GM20431 (cell line): Measurements from ENCODE around the gene MIF.

Source experiments
- in situ Hi-C: fragments of 300-500 bp; cut with MseI, MboI; formaldehyde crosslinking; loops from one replicate; pipeline ENCODE4 v1.15.0; 2020; ENCODE audit warnings: low sequenced_read_pairs; ENCODE audit not compliant: unreplicated experiment

Gene MIF

DNA sequence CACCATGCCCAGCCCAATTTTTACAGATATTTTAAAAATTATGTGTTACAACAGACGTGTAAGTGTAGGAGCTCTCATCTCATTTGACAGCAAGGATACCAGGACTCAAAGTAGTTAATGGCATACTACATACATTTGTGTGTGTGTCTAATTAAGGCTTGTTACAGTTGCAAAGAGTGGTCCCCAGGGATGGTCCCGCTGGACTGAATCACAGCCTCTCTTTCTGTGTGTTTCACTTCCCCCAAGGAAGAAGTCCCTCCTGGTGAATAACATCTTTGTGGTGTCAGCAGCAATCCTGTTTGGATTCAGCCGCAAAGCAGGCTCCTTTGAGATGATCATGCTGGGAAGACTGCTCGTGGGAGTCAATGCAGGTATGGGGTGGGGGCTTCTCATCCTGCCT is 19.3 kb upstream of the MIF start:
- in situ Hi-C loops: no loop called here

DNA sequence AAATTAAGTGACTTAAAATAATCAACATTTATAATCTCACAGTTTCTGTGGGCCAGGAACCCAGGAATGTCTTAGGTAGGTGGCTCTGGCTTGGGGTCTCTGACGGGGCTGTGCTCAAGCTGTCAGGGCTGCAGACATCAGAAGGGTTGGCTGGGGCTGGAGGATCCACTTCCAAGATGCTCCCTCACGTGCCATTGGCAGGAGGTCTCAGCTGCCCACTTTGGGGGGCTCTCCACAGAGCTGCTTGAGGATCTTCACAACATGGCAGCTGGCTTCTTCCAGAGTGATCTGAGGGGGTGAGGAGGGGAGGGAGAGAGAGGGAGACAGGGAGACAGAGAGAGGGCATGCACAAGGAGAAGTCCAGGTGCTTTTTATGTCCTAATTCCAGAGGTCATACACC is 18.4 kb upstream of the MIF start:
- in situ Hi-C loops: no loop called here

DNA sequence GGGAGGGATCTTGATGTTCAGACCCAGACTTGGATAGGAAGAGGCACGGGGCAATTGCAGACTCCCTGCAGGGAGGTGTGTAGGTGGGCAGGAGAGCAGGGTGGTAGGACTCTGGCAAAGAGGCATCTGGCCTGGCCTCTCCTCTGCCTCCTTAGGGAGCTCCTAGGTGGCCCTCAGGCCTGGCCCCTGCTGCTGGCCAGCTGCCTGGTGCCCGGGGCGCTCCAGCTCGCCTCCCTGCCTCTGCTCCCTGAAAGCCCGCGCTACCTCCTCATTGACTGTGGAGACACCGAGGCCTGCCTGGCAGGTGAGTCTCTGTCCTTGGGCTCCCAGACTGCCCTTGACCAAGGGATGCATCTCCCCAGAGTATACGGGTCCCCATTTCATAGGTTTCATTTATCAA is 16.6 kb upstream of the MIF start:
- in situ Hi-C loops: no loop called here

DNA sequence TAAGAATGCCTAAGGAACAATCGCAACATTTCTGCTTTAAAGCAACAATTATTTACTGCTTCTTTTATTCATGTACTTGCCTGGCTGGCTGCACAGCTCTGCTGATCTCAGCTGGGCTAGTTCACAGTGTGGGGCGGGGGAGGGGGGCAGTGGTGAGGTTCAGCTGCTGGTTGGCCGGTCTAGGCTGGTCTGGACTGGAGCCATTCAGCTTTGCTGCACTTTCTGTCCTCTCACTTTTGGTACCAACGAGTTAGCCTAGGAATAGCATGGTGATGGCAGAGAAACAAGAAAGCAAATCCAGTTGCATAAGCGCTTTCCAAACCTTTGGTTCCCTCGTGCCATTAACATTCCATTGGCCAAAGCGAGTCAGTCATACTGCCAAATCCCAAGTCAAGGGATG is 16.0 kb upstream of the MIF start:
- in situ Hi-C loops: no loop called here

DNA sequence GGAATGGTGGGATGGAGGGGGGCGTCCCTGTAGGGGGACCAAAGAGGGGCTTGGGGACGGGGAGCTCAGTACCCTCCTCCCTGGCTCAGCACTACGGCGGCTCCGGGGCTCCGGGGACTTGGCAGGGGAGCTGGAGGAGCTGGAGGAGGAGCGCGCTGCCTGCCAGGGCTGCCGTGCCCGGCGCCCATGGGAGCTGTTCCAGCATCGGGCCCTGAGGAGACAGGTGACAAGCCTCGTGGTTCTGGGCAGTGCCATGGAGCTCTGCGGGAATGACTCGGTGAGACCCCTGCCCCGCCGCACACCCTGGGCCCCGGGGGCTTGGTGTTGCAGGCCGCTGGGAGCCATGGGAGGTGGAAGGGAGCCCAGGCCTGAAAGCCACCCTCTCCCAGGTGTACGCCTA is 11.8 kb upstream of the MIF start:
- in situ Hi-C loops: no loop called here

DNA sequence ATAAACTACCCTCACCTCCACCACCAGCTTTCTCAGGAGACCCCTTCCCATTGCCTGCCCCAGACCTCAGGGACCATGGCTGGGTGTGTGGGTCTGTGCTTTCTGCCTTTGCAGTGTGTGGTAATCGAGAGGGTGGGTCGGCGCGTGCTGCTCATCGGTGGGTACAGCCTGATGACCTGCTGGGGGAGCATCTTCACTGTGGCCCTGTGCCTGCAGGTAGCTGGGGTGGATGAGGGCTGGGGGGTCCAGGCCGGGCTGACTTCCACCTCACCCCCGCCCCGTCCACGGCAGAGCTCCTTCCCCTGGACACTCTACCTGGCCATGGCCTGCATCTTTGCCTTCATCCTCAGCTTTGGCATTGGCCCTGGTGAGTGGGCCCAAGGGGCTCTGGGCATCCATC is 10.5 kb upstream of the MIF start:
- in situ Hi-C loops: no loop called here

DNA sequence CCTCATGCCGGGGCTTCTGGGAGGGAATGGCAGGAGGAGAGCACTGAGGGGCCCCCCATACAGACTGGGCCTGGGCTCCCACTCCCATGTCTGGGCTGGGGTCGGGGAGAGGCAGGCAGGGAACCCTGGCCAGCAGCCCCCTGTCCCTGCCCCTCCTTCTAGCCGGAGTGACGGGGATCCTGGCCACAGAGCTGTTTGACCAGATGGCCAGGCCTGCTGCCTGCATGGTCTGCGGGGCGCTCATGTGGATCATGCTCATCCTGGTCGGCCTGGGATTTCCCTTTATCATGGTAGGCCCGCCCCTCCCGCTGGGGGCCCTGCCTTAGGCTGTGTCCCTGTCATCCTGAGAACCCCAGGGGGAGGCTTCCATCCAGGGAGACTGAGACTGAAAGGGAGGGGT is 10.0 kb upstream of the MIF start:
- in situ Hi-C loops: no loop called here

DNA sequence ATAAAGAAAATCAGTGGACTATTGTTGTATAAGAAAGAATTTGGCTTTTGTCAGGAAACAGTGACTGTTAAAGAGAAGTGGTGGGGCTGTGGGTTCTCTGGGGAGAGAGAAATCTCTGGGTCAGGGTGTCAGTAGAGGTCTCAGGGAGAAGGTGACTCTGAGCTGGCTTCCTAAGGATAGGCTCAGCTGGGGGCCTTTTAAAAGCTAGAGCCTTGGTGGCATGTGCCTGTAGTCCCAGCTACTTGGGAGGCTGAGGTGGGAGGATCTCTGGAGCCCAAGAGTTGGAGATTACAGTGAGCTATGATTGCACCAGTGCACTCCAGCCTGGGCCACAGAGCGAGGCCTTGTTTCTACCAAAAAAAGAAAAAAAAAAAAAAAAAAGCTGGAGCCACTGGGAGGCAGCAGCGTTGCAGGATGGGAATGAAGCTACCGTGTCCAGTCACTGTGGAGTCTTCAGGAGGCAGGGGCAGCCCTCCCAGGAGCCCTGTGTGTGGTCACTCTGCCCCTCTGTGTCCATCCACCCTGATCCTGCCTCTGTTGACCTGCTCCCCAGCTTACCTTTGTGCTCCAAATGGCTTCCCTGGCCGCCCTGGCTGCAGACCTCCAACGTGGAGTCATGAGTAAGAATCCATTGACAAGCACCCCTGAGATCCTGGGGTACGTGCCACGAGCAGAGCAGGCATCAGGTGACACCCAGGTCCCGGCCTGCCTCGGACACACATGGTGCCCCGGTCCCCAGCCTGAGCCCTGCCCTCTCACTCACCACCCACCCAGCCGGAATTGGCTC is 5.4 kb upstream of the MIF start:
- in situ Hi-C loops: no loop called here

DNA sequence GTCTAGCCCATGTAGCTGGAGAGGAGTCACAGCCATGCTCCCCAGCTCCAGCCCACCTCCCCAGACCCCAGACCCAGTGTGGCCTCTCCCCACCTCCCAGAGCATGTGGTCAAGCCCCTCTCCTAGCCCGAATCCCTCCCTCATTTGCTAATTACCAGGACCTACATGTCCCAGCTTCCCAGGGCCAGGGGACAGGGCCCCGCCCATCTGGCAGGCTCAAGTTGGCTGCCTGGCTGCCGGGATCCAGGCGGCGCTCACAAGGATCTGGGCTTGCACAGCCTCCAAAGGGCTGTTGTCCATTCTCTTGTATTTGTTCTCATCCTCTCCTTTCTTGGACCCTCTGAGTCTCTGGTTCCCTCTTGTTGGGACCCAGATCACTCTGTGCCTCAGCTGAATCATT is 4.6 kb upstream of the MIF start:
- in situ Hi-C loops: no loop called here

DNA sequence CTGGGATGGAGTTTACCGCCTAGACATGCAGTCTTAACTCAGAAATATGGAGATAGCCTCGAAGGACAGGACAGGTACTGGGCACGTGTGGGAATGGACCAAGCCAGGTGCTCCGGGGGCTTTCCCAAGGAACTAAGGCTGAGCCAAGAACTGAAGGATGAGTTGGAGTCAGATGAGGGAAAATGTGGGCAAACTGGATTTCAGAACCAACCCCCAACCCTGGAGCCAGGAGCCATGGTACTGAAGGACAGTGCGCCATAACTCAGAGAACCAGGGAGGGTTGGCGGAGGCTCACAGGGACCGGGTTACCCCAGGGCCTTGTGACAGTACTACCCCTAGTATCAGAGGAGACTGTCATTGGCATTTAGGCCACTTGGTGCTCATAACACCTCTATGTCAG is 2.5 kb upstream of the MIF start:
- in situ Hi-C loops: no loop called here

DNA sequence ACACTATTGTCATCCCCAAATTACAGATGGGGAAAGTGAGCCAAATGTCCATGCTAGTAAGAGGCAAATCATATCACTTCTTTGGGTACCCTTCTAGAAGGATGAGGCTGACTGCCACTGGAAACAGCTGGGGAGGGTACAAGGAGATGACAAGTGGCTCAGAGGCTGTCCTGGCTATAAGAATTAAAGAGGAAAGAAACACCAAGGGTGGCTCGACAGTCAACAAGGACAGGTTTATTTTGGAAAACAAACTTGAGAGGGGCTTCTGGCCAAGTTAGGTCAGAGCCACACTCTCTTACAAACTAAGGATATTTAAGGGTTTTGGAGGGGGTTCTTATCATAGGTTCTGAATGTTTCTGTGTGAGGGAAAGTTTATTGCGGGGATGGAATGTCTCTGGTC is 2.1 kb upstream of the MIF start:
- in situ Hi-C loops: no loop called here

DNA sequence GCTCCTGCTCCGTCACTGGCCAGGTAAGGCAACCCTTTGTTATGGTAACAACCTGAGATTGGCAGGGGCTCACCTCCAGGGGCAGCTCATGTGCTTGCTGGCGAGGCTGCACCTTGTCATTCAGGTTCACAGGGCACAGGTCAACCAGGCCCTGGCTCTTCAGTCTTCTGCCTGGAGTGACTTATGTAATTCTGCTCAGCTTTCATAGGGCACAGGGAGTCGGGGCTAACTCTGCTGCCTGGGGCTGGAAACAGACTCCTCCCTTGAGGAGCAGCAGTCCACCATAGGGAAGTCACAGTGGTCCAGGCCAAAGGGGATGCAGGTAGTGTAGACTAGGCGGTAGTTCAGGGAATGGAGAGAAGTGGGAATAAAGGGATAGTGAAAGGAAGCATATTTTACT is 1.5 kb upstream of the MIF start:
- in situ Hi-C loops: no loop called here

DNA sequence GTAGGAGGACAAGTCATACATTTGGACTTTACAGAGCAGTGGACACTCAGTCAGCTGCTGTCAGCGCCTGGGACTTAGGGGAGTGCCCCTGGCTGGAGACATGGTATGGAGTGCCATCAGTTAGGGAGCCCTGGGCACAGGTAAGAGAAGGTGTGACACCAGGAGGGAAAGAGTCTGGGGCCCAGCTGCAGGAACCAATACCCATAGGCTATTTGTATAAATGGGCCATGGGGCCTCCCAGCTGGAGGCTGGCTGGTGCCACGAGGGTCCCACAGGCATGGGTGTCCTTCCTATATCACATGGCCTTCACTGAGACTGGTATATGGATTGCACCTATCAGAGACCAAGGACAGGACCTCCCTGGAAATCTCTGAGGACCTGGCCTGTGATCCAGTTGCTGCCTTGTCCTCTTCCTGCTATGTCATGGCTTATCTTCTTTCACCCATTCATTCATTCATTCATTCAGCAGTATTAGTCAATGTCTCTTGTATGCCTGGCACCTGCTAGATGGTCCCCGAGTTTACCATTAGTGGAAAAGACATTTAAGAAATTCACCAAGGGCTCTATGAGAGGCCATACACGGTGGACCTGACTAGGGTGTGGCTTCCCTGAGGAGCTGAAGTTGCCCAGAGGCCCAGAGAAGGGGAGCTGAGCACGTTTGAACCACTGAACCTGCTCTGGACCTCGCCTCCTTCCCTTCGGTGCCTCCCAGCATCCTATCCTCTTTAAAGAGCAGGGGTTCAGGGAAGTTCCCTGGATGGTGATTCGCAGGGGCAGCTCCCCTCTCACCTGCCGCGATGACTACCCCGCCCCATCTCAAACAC is 850 bp upstream of the MIF start:
- in situ Hi-C loops: no loop called here

DNA sequence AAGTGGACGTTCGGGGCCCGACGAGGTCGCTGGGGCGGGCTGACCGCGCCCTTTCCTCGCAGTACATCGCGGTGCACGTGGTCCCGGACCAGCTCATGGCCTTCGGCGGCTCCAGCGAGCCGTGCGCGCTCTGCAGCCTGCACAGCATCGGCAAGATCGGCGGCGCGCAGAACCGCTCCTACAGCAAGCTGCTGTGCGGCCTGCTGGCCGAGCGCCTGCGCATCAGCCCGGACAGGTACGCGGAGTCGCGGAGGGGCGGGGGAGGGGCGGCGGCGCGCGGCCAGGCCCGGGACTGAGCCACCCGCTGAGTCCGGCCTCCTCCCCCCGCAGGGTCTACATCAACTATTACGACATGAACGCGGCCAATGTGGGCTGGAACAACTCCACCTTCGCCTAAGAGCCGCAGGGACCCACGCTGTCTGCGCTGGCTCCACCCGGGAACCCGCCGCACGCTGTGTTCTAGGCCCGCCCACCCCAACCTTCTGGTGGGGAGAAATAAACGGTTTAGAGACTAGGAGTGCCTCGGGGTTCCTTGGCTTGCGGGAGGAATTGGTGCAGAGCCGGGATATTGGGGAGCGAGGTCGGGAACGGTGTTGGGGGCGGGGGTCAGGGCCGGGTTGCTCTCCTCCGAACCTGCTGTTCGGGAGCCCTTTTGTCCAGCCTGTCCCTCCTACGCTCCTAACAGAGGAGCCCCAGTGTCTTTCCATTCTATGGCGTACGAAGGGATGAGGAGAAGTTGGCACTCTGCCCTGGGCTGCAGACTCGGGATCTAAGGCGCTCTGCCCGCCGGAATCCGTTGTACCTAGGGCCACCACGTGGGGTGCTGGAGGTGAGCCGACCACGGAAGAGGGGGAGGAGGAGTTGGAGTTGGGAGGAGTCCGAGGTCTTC is 771 bp downstream of the MIF start:
- in situ Hi-C loops: no loop called here

DNA sequence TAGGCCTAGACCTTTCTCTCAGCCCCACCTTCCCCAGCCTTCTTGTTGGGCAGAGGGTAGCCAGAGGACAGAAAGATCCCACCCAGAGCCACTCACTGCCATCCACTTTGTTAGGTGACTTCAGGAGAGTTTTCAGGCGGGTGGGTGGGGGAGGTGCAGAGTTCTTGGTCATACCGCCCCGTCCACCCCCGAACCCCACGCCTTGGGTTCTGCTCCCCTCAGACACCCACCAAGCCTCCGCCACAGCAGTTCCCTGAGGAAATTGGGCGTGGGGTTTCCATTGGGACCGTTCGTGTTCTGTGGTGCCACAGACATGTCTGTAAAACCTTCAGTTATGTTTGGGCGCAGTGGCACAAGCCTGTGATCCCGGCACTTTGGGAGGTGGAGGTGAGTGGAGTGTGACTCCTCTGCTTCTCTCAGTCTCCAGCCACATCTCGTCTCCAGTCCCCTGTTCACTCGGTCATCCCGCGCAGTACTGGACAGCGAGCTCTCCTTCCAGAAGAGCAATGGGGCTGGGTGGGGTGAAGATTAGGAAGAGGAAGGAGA is 1.5 kb downstream of the MIF start:
- in situ Hi-C loops: no loop called here

DNA sequence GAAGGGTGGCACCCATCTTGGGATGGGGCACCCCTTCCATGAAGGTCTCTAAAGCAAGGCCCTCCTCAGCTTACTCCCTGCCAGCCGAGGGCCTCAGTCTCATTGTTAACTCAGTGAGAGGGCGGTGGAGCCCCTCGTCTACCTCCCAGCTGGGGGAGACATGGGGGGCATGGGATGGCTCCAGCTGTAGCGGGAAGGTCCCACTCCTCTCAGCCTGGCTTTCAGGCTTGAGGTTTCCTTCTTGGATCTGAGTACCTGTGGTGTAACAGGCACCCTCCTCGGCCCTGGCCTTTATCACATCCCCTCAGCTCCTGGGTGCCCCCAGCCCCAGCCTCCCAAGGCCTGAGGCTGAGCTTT is 2.0 kb downstream of the MIF start:
- in situ Hi-C loops: no loop called here

DNA sequence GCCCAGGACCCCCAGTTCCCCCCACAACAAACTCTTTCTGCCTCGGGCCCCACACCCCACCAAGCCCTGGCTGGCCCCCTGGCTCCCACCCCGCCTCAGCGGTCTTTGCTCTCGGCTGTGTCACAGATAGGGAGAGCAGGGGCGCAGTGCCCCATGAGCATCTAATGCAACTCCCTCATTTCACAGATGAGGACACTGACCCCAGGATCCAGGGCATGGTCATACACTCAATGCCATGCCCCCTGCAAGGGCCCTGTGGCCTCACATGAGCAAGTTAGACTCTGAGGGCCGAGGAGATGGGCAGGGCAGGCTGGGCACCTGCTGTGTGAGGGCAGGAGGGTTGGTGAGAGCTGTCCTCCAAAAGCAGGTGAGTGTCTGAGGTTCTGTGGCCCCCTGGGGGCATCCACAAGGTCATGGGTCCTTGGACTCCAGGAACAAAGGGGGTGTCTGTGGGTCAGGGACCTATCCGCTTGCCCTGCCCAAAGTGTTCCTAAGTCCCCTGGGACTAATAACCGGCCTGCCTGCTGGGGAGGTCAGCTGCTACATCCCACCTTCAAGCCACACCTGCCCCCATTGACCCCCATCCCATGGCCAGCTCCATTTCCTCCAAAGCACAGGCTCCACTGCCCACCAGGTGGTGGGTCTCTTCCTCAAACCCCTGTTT is 2.5 kb downstream of the MIF start:
- in situ Hi-C loops: no loop called here

DNA sequence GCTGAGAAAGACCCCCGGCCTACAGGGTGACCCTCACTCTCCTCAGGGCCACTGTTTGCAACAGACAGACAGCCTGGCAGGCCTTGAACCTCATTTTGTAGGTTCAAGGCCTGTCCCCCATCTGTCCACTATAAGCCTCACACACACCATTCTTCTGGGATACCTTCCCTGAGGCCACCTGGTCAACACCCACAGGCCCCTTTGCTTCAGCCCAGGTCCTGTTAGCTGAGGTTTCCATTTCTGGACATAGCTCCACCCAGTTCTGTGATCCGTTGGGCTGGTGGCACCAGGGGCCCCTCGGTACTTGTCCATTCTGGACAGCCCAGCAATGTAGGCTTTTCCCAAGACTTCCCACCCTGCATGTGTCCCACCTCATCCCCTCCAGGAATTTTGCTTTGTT is 3.1 kb downstream of the MIF start:
- in situ Hi-C loops: no loop called here

DNA sequence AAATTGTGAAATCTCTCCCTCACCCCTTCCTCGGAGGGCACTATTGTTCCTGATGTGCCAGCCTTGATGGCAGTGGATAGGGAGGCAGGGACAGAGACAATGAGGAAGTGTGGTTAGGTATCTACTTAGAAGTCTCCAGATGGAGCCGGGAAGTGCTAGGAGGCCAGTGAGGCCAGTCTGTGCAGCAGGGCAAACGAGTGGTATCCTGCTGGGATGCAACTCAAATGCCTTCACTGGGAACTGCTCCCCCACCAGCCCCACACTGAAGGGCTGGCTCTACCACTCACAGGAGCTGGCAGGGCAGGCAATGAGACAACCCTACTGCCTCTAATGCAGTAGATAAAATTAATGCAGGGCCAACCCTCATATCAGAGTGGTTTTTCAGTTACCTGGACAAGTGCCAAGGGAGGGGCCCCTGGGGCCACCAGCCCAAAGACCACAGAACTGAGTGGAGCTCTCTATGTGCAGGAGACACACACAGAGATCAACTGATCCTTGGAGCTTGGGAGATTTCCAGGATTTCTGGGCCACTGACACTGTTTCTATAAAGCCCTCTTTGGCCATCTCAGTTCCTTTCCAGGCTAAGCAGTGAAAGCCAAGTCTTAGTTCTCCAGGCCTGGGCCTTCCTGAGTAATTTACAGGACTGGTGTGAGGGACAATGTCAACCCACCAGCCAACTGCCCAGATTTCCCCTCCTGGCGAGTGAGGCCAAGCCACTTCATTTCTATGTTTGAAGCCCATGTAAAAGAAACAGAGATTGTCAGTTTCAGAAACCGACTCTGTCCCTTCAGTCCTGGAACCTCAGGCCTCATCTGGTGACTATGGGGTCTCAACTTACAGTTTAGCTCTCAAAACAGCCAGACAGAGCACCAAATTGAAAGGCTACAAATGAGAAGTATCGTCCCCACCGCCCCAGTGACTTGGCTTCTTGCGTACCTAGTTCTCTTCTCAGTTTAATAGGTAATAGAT is 4.1 kb downstream of the MIF start:
- in situ Hi-C loops: no loop called here
